HG03159 (cell line): ENCODE data around the gene ACTN4.
"Not testable (repeated sequence)": the region's sequence is repeated elsewhere in the genome, so short reads cannot be mapped to it uniquely, and the experiment has no call there.

Source experiments
- ATAC-seq: cut with Tn5 transposase; IDR thresholded peaks from one replicate; pipeline ENCODE4 v1.9.1; 2021; ENCODE audit warnings: mild to moderate bottlenecking, moderate library complexity; ENCODE audit not compliant: unreplicated experiment

The ACTN4 gene

GRCh38 chr19:38735257-38735686 lies 87.8 kb downstream of the ACTN4 start:
- ATAC-seq: no peak

DNA sequence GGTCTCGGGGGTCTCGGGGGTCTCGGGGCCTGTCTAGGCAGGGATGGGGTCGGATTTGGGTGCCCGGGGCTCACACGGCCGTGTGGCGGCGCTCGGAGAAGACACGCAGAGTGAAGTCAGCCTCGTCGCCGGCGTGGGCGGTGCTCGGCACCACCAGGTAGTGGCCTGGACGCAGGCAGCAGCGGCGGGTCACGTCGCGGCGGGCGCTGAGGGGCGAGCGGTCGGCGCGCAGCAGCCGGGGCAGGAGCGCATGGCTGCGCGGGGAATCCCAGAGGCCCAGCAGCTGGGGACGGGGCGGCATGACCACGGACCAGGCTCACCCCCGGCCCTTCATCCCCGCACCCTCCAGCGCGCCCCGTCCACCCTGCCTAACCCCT lies 88.6 kb downstream of the ACTN4 start:
- ATAC-seq: no peak

DNA sequence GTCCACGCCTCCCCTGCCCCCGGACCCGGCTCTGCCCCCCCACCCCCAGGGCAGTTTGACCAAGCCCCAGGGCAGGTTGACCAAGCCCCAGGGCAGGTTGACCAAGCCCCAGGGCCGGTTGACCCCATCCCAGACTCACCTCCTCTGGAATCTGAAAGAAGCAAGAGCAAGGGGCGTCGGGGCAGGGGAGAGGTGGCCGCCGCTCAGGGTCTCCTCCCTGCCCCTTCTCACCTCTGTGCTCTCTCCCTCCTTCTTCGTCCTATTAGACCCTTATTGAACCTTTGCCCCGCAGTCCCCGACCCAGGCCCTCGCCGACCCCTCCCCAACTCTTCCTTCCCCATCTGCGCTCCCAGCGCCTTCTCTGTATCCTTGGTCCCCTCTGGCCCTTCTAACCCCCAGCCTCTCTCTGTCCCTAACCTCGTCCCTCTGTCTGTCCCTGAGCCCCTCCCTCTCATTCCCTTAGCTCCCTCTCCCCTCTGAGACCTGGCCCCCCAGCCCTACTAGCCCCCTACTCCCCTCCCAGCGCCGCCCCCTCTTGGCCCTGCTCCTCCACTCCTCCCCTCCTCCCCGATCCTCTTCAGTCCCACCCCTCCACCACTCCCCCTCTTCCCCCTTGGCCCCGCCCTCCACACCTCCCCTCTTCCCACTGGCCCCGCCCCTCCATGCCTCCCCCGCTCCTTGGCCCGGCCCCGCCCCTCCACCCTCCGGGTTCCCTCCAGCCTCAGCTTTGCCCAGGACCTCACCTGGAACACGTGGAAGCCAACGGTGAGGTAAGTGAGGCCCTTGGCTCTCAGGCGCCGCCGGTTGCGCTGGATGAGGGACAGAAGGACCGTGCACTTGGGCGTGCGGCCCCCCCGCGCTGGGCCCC lies 89.2 kb downstream of the ACTN4 start:
- no peak for ATAC-seq

- no peak for ATAC-seq
These were observed 89.9 kb downstream of the ACTN4 start for GRCh38 chr19:38737281-38737865.

GRCh38 chr19:38737921-38738737 lies 90.7 kb downstream of the ACTN4 start:
- ATAC-seq: no peak

- ATAC-seq: no peak
These were observed 92.2 kb downstream of the ACTN4 start for GRCh38 chr19:38739440-38740256.

DNA sequence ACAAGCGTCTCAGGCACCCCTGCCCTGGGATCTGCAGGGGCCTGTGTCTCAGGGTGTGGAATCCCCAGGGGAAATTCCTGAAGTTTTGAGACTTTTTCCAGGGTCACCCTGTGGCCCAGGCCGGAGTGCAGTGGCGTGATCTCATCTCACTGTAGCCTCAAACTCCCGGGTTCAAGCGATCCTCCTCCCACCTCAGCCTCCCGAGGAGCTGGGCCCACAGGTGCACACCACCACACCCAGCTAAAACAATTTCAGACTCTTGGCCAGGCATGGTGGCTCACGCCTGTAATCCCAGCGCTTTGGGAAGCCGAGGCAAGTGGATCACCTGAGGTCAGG lies 92.8 kb downstream of the ACTN4 start:
- no peak for ATAC-seq

GRCh38 chr19:38740932-38741331 lies 93.5 kb downstream of the ACTN4 start:
- ATAC-seq: no peak

DNA sequence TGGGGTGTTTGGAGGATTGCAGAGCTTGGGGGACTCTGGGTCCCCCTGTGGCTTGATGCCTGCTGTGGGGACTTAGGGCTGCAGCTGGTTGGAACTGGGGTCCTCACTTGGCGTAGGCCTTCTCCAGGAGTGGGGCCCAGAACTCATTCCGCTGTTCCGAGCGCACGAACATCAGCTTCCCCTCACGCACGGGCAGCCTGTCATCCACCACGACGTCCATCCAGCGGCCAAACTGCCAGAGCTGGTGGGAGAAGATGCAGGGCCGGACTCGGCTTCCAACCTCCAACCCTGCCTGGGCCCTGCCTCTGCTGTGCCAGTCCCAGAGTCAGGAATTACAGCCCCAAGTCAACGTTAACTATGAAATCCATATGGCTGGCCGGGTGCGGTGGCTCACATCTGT lies 94.2 kb downstream of the ACTN4 start:
- no peak for ATAC-seq

- ATAC-seq: no peak
These were observed 94.8 kb downstream of the ACTN4 start for GRCh38 chr19:38742296-38742695.

- no peak for ATAC-seq
These were observed 95.5 kb downstream of the ACTN4 start for GRCh38 chr19:38742906-38743305.

- ATAC-seq: no peak
These were observed 96.2 kb downstream of the ACTN4 start for GRCh38 chr19:38743394-38744297.

GRCh38 chr19:38744298-38744681 lies 96.8 kb downstream of the ACTN4 start, which contains the start of gene CAPN12:
TSS of gene CAPN12 (minus strand) at chr19:38744474. CDS start at chr19:38744165, 309 bp downstream.
- no peak for ATAC-seq

DNA sequence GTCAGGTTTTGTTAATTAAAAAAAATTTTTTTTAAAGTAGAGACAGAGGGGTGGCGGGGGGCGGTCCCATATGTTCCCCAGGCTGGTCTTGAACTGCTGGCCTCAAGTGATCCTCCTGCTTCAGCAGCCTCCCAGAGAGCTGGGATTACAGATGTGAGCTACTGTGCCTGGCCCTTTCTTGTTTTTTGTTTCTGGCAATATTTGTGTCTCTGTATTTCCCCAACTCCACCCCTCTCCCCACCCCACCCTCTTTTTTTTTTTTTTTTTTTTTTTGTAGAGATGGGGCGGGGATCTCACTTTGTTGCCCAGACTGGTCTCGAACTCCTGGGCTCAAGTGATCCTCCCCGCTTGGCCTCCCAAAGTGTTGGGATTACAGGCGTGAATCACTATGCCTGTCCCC lies 97.4 kb downstream of the ACTN4 start:
- no peak for ATAC-seq

DNA sequence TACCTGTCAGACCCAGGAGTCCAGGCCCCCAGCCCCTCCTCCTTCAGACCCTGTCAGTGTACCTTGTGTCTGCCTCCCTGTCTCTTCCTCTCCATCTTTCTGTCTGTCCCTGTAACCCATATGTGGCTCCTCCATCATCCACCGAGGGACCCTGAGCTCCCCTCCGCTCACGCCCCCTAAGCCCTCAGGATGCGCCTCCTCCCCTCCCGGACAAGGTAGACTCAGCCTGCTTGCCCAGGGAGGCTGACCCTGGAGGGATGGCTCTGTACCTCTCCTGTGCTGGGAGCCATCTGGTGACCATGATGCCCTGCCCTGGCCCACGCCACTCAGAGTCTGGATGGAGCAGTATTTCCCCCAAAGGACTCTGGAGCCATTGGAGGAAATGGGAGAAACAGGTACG lies 97.9 kb downstream of the ACTN4 start:
- ATAC-seq: no peak

- ATAC-seq: not testable (repeated sequence)
These were observed 106.3 kb downstream of the ACTN4 start for GRCh38 chr19:38753783-38754182.

- not testable (repeated sequence) for ATAC-seq
These were observed 106.7 kb downstream of the ACTN4 start for GRCh38 chr19:38754196-38754595.

DNA sequence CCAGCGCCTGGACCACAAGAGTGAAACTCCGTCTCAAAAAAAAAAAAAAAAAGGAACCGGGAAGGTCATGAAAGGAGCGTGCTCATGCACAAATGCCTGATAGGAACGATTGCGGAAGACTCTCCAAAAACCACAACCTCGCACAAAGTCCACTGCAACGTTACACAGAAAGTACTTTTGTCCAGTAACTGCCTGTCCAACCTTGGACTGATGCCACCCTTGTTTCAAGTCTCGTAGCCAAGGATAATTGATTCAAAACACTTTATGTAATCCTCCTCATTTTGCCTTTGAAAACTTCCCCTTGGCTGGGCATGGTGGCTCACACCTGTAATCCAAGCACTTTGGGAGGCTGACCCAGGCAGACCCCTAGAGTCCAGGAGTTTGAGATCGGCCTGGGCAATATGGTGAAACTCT lies 112.1 kb downstream of the ACTN4 start:
- ATAC-seq: no peak

DNA sequence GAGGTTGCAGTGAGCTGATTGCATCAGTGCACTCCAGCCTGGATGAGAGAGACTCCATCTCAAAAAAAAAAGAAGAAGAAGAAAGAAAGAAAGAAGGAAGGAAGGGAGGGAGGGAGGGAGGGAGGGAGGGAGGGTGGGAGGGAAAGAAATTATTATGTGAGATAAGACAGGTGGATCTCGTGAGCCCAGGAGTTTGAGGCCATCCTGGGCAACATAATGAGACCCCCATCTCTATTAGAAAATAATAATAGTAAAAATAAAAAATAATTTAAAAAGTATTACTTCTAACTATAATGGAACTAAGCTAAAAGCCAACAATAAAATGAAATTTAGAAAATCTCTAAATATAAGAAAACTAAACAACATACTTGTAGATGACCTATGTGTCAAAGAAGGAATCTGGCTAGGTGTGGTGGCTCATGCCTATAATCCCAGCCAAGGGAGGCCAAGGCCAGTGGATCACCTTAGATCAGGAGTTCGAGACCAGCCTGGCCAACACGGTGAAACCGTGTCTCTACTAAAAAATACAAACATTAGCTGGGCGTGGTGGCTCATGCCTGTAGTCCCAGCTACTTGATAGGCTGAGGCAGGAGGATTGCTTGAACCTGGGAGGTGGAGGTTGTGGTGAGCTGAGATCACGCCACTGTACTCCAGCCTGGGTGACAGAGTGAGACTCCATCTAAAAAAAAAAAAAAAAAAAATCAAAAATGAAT lies 113.5 kb downstream of the ACTN4 start:
- ATAC-seq: not testable (repeated sequence)
